WTC11 (cell line): ENCODE results near the gene ROPN1.

Experiments used
- ATF6 ChIP-seq: sonication (generic); formaldehyde crosslinking; IDR thresholded peaks from 2 replicates; pipeline ENCODE4 v1.8.1; 2023; ENCODE audit warnings: mild to moderate bottlenecking, missing genetic modification reagents
- CBFB ChIP-seq: sonication (generic); formaldehyde crosslinking; IDR thresholded peaks from 2 replicates; pipeline ENCODE4 v1.8.1; 2022; ENCODE audit warnings: mild to moderate bottlenecking, low read depth, missing genetic modification reagents
- MAX ChIP-seq: sonication (generic); formaldehyde crosslinking; IDR thresholded peaks from 2 replicates; pipeline ENCODE4 v1.8.0; 2022; ENCODE audit warnings: mild to moderate bottlenecking, missing genetic modification reagents
- TF ChIP-seq, protein P1 (sequence below): fragments of 200-600 bp; IDR thresholded peaks from 2 replicates; pipeline ENCODE4 v1.8.0; 2022; ENCODE audit warnings: antibody characterized with exemption

GRCh38 chr3:123919353-123919752 is 72.6 kb downstream of the ROPN1 start:
- no peak for TF ChIP-seq ATF6 (CRISPR knock-in tag)
- TF ChIP-seq, protein P1, sequence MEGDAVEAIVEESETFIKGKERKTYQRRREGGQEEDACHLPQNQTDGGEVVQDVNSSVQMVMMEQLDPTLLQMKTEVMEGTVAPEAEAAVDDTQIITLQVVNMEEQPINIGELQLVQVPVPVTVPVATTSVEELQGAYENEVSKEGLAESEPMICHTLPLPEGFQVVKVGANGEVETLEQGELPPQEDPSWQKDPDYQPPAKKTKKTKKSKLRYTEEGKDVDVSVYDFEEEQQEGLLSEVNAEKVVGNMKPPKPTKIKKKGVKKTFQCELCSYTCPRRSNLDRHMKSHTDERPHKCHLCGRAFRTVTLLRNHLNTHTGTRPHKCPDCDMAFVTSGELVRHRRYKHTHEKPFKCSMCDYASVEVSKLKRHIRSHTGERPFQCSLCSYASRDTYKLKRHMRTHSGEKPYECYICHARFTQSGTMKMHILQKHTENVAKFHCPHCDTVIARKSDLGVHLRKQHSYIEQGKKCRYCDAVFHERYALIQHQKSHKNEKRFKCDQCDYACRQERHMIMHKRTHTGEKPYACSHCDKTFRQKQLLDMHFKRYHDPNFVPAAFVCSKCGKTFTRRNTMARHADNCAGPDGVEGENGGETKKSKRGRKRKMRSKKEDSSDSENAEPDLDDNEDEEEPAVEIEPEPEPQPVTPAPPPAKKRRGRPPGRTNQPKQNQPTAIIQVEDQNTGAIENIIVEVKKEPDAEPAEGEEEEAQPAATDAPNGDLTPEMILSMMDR, result no peak
- TF ChIP-seq CBFB (CRISPR knock-in tag), result no peak
- no peak for TF ChIP-seq MAX (CRISPR knock-in tag)
